HG02870 (cell line): Measurements from ENCODE around the gene SLC24A3.

ENCODE experiments used
- ATAC-seq: cut with Tn5 transposase; IDR thresholded peaks from one replicate; pipeline ENCODE4 v1.9.1; 2021; ENCODE audit warnings: mild to moderate bottlenecking, moderate library complexity; ENCODE audit not compliant: unreplicated experiment

Gene SLC24A3

GRCh38 chr20:19416627-19417026 is 204.2 kb downstream of the SLC24A3 start:
- ATAC-seq, result no peak

- ATAC-seq, result no peak
Observed at GRCh38 chr20:19419396-19419795, 207.0 kb downstream of the SLC24A3 start.

DNA sequence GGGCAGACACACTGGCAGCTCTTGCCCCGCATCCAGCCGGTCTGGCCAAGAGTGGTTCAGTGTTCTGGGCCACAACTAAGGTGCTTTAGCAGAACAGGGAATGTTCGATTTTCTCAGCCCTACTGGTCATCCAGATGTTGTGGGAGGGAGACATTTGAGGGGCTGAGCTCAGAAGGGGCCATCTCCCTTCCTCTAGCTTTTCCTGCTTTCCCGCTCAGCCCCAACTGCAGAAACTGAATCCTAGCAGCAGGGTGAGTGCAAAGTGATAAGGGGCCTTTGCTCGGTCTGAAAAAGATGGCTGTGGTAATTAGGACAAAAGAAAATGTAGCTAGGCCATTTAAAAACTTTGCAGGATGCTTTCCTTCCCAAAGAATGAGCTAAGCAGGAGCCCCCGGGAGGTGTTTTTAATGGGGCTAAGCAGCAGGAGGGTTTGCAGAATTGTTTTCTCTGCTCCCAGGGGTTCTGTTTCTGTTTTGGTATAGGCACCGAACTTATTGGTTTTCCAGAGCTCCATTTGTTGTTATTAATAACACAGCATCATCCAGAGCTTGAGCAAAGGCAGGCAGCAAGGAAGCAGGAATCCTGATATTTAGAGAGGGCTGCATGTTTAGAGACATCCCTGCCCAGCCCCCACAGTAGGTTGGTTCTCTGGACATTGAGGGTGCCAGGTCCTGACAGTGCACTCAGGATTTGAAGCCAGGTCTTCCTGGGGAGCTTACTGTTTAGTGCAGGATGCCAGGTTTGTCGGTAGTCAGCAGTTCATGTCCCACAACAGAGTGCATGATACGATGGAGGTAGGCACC is 210.9 kb downstream of the SLC24A3 start:
- no peak for ATAC-seq

- no peak for ATAC-seq
Observed at GRCh38 chr20:19423900-19424620, 211.6 kb downstream of the SLC24A3 start.

DNA sequence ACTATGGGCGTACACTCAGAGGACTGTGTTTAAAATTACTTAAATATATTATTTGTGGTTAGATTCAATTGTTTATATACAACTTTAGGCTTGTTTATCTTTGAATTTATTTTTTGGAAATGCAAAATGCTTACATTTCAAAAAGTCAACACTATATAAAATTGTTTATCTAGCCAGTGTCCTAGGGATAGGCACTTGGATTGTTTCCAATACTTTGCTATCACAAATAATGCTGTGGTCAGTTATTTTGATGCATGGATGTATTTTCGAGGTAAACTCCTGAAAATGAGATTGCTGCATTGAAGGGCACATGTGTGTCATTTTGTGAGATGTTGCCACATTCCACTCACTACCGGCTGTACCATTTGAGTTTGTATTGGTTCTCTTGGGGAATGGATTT is 213.9 kb downstream of the SLC24A3 start:
- no peak for ATAC-seq

DNA sequence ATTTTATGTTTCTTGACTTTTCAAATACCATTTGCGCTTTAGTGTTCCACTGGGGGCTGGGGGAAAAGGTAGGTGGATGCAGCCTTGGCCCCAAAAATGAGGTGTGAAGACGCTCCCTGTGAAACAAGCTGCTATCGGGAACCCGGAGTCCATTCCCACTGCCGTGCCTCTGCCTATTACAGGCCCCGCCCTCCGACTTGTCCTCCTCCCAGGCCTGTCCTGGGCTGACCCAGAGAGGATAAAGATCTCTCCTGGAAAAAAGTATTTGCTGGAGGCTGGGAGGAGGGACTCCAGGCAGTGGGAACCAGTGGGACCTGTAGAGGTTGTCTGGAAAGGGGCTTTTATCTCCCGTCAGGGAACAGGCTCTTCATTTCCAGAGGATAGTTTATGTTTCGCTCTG is 215.0 kb downstream of the SLC24A3 start:
- ATAC-seq, result no peak

DNA sequence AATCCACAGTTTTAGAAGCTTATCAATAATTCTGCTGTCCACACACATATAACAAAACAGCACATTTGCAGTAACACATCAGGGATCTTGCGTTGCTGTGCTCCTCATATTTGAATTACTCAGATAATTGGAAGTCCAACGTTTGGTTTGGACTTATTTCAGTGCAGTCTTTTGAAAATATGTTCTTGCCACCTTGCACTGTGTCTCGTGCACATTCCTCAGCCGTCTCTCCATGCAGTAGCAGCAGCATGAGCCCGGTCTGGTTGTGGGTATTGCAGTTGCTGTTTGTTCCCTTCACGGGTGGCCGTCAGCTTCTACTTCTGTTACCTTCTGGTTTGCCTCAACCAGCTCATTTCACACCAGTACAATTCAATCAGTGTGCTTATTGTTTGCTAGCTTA is 215.5 kb downstream of the SLC24A3 start:
- ATAC-seq, result no peak

DNA sequence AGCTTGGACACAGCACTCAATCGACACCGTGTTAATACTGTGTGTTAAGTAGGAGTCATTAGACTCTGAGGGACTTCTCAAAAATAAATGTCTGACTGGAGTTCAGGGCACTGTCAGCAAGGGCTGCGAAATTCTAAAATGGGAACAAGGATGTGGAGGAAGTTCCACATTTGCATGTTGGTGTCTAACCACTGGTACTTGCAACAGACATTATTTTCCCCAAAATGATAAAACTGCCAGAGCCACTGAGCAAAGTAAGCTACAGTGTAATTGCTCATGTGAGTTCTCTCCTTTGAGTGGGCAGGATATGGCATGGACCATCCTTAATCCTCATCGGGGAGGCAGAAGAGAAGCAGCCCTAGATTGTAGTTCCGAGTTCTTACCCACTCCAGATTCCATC is 215.9 kb downstream of the SLC24A3 start:
- no peak for ATAC-seq

GRCh38 chr20:19429538-19429937 is 217.1 kb downstream of the SLC24A3 start:
- ATAC-seq, result no peak

DNA sequence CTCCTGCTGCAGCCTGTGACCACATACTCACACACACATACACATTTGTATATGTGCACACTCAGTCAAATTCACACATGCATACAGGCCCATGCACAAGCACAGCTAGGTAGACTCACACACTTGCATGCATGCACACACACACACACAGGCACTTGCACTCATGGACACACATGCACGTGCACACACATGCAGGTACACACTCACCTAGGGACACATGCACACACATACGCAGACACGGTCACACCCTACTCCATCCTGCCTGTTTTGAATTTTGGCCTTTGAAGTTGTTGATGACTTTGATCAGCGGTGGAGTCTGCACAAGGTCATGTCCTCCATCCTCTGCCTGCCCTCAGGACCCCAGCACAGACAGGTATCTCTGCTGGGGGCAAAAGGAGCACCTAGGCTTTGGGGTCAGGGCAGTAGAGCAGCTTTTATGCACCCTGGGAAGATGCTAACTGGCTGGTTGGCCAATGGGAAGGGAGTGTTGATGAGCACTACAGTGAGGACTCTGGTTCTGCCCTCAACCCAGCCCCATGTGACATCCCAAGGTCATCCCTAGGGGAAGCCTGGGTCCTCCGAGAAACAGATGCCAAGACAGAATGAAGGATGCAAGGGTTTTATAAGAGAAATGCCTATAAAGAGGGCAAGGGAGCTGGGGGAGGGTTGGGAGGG is 218.3 kb downstream of the SLC24A3 start:
- no peak for ATAC-seq

DNA sequence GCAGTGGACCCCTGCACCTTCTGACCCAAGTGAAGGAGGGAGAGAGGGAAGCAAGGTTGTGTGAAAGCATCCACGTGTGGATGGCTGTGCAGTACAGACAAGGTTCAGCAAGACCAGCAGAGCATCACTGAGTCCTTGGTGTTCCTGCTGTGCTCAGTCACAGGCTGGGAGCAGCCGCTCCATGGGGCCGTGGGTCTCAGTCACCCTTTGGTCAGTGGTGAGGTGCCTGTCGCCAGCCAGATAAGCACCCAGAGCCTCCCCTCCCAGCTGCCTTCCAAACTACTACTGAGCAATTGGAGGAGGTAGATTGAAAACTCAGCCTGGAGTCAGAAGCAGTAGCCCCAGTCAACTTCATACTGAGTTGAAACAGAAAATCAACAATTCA is 218.9 kb downstream of the SLC24A3 start:
- no peak for ATAC-seq

DNA sequence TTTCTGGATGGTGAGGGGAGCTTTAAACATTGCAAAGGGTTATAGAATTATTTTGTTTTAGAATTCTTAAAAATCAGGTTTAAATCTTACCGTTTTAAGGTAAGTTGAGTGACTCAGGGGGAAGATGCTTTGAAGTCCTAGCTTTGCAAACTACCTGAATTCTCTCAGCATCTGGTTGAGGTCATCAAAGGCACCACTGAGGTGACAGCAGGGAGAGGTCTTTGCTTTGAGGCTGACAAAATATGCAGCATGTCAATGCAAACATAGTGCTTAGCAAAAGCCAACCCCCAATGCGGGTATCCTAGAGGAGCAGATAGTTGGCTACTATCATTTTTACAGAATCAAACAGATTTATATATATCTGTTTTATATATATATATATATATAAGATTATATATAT is 219.5 kb downstream of the SLC24A3 start:
- no peak for ATAC-seq

DNA sequence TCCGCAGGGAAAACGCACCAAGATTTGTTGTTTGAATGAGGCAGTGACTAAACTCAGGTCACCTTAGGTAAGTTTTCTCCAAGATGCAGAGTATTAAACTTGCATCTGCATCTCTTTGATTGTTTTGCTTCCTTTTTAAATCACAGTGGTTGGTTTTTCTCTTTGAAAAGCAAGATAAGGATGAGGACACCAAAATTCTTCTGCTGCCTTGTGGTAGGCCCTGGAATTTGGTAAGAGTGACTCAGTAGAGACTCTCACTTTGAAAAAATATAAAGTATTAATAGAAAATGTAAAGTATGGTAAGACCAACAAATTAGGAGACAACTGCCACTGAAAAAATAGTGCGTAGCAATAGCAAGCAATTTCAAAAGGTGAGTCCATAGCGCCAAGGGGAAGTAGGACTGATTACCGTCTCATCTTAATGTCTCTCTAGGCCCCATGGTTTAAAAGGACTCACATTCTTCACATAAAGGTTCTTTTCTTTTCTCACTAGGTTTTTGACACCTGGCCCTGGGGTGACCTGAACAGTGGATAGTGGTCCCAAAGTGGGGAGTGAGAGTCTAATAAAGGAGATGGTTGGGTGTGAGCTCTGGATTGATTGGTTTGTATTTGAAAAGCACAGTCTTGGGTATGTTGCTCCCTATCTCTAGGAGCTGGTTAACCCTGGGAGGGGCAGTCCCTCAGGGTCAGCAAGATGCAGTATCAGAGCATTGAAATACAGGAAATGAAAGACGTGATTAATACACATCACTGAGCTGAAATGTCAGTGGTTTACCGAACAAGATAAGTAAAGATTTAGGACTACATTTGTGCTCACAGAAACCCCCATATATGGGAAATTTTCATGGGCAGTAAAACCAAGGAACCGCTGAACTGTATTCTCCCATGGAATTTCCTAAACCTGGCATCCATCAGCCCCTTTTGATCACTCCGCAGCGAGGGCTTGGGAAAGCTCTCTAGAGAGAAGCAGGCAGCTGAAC is 221.2 kb downstream of the SLC24A3 start:
- ATAC-seq, result peak; percentile 81

DNA sequence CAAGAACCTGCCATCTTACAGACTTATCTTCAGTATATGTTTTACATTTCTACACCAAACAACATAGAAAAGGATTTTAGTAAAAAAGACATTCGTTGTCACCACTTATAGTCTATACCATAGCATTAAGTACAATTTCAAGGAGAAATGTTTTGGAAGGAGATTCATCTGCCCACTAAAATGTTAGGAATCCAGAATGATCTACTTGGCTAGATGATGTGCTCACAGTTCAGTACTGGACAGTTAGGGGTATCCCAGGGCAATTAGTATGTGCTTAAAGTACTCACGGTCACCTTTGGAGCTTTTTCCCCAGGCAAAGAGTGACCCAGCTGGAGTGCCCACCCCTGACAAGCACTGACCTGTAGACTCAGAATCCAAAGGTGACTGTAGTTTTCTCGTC is 222.9 kb downstream of the SLC24A3 start:
- ATAC-seq, result no peak

DNA sequence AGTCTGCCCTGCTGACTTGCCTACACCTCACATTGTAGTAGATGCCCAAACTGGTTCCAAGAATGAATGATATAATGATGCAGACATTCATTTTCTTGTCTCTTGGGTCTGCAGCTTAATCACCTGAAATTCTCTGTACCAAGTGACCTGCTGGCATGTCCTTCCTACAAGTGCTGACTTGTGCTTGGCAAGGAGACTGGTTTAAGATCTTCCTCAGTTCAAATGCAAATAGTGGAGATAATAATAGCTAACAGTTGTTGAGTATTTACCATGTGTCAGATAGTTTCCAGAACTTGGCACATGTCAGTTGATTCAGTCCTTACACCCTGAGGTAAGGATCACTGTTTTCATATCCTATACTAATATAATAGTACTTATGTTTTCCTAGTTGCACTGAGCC is 223.4 kb downstream of the SLC24A3 start:
- no peak for ATAC-seq

- ATAC-seq, result no peak
Observed at GRCh38 chr20:19438488-19438887, 226.0 kb downstream of the SLC24A3 start.

DNA sequence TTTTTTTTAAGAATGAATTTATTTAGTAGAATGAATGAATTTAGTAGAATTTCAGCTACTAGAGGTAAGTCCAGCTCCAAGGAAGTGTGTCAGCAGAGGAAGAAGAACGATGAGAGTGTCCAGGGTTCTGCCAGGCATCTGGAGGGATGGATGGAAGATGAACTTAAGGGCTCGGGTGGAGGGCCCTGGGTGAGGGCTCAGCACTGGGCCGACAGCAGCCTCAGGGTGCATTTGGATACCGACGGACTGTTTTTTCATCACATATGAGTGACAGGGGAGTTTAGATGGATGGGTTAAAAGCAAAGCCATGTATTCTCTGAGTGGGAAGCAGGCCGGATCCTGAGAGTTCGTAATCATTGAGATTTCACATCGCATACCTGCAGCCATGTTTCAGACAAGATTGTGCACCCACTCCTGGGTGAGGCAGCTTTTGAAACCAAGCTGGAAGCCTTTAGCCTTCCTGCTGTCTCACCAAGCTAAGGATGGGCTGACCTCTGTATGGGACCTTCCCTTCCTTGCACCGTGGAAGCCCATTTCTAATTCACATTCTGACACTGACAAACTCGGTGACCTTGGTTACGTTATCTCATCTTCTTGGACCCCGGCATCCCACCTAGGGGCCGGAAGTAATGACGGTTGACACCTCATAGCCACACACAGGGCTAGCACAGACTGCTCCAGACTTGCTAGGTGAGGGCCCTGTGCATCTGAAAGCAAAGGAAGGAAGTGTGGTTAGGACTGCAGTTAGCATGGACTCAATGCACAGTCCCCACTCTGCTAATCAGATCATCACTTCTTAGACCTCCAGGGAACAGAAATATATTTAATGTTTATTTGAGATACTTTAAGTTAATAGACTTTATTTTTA is 228.5 kb downstream of the SLC24A3 start:
- no peak for ATAC-seq

DNA sequence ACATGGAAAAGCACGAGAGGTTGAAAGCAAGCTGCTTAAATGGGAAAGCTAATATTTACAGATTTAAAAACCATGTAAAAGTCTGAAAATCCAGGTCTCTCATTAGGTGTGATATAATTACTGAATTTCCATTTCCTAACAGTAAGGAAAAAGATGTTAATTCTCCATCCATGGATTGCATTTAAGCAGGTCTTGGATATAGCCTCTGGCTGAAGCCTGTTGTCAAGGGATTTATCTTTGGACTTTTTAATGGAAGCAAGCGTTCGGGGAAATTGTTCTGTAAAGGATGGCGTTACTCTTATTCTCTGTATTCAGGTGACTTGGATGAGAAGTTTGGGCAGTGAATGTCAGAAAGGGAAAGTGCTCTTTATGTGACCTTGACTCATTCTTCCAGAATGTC is 233.8 kb downstream of the SLC24A3 start:
- no peak for ATAC-seq

DNA sequence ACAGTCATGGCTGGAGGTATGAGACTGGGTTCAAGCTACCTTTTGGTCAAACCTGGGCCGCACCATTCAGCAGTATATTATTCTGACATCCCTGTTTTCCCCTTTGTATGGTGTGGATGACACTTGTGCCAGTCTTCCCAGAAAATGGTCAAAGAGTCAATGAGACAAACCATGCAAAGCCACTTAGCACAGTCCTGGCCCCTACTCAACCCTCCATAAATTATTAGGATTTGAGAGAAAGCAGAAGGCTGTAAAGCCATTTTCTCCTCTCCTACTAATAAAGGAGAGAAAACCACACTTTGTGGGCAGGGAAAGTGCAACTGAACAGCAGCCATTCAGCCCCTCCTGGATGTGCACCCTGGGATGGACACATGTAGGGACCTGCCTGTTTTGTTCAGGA is 236.2 kb downstream of the SLC24A3 start:
- no peak for ATAC-seq

- no peak for ATAC-seq
Observed at GRCh38 chr20:19449051-19449450, 236.6 kb downstream of the SLC24A3 start.
